Body of pancreas (tissue), 4 donors: ENCODE results near the gene STOML1. TPM values are rescaled to one million over a fixed set of nuclear protein-coding genes. Genes with fewer than 3 reads are reported as not detected.

Source experiments
- ATAC-seq: fragments of 150-250 bp; one replicate; pipeline ENCODE4 v1.9.1; 2016
- DNase-seq, 4 donors: peaks; one replicate each; pipeline ENCODE4 v3.0.0-alpha.2; 2019
- H3K27ac ChIP-seq, 4 donors: fragments of 200-600 bp; sonication (generic); 1 replicate in 3 of 4; 2 replicates in 1 of 4; pipeline versions ENCODE4 v1.5.1 to v1.6.1; 2016 to 2019; ENCODE audit warnings: mild to moderate bottlenecking in 1 of 4, mixed read lengths in 1 of 4, moderate library complexity in 1 of 4
- H3K27me3 ChIP-seq, 2 donors: fragments of 200-600 bp; sonication (generic); one replicate each; pipeline ENCODE4 v1.6.0; 2016; ENCODE audit warnings: mild to moderate bottlenecking in 1 of 2
- H3K36me3 ChIP-seq, 2 donors: fragments of 200-600 bp; sonication (generic); replicated peaks in 1 of 2; 2 replicates each; pipeline ENCODE4 v1.5.1; 2016; ENCODE audit warnings: low read depth in 2 of 2; ENCODE audit not compliant: insufficient read depth in 1 of 2
- H3K4me1 ChIP-seq: fragments of 200-600 bp; sonication (generic); one replicate; pipeline ENCODE4 v1.6.0; 2016
- H3K4me3 ChIP-seq, 2 donors: fragments of 200-600 bp; sonication (generic); 1 replicate in 1 of 2; 2 replicates in 1 of 2; pipeline ENCODE4 v1.5.1; 2016 to 2019
- H3K9me3 ChIP-seq, 3 donors: fragments of 200-600 bp; sonication (generic); 1 replicate in 2 of 3; 2 replicates in 1 of 3; pipeline ENCODE4 v1.5.1; 2016
- CTCF ChIP-seq, 7 experiments: fragments of 450-650 bp in 4 of 7; fragments of 200-600 bp in 3 of 7; sonication (generic) in 3 of 7; IDR thresholded peaks; one replicate each; pipeline ENCODE4 v1.5.1; 2016 to 2019; ENCODE audit warnings: antibody characterized with exemption in 7 of 7
- POLR2A ChIP-seq, 3 donors: fragments of 450-650 bp; IDR thresholded peaks; one replicate each; pipeline ENCODE4 v1.6.1; 2016; ENCODE audit warnings: antibody characterized with exemption in 3 of 3, mild to moderate bottlenecking in 2 of 3
- WGBS, 2 donors: methylation state at CpG; one replicate each; pipeline ENCODE4 v1.1.5; 2017; 5-methylcytosine and 5-hydroxymethylcytosine counted together
- intact Hi-C: fragments of 100-400 bp; cut with DNase I; formaldehyde crosslinking; loops from one replicate; pipeline ENCODE4 v1.15.1; 2023
- total RNA-seq, 2 donors: library from RNA; depleted of rRNA; stranded (reverse); fragments of >200 nt; gene quantifications; one replicate each; pipeline ENCODE4 v1.1.0, GENCODE V29; 2016

STOML1 gene
- total RNA-seq, 2 donors from 2014 or later = 6.0 to 10.2 TPM

GRCh38 chr15:73992594-73992898, 451 bp upstream of the STOML1 start:
- intact Hi-C loops = no loop called here
- Histone ChIP-seq H3K9me3 (no peaks in the 10 kb centered on the region), H3K4me1 (peaks cover 76% of the 10 kb centered on the region), H3K36me3 (no peaks in the 10 kb centered on the region), H3K4me3 (no peak overlapping the region), H3K27ac (peak overlapping the region in 3 of 4 donors; percentile 35 to 77 (median 73)), H3K27me3 (no peaks in the 10 kb centered on the region)
- no peak for ATAC-seq
- no peak for DNase-seq
- no peak for TF ChIP-seq CTCF (IDR thresholded peaks at IDR 0.05)
- no peak for TF ChIP-seq POLR2A (IDR thresholded peaks at IDR 0.05)
- 62 to 79% methylated on average over 5 of the region's 5 CpGs for WGBS, 2 donors

- H3K27ac ChIP-seq = peak overlapping the region in 3 of 4 donors; percentile 39 to 77 (median 73)
- 46 to 55% methylated on average over 4 to 5 of the region's 5 CpGs for WGBS, 2 donors
- DNase-seq (peak; percentile 37 to 62 (median 56)), ATAC-seq (no peak)
- no peaks in the 10 kb centered on the region for H3K9me3 ChIP-seq
- no peaks in the 10 kb centered on the region for H3K27me3 ChIP-seq
- intact Hi-C loops = no loop called here
- peaks cover 77% of the 10 kb centered on the region for H3K4me1 ChIP-seq
- TF ChIP-seq CTCF (IDR thresholded peaks at IDR 0.05) (no peak), POLR2A (IDR thresholded peaks at IDR 0.05) (no peak)
- no peaks in the 10 kb centered on the region for H3K36me3 ChIP-seq
- peak overlapping the region in 1 of 2 donors; percentile 78 for H3K4me3 ChIP-seq
Measured at GRCh38 chr15:73991260-73991659, 835 bp downstream of the STOML1 start.

GRCh38 chr15:73990250-73991005, 1.7 kb downstream of the STOML1 start:
- no peak for ATAC-seq
- peaks cover 72% of the 10 kb centered on the region for H3K4me1 ChIP-seq
- WGBS, 2 donors = 66% methylated on average over 9 of the region's 9 CpGs
- no peak for DNase-seq
- intact Hi-C loops = no loop called here
- no peaks in the 10 kb centered on the region for H3K36me3 ChIP-seq
- no peaks in the 10 kb centered on the region for H3K27me3 ChIP-seq
- TF ChIP-seq POLR2A (IDR thresholded peaks at IDR 0.05) (no peak), CTCF (IDR thresholded peaks at IDR 0.05) (no peak)
- H3K9me3 ChIP-seq = no peaks in the 10 kb centered on the region
- peak overlapping the region in 2 of 4 donors; percentile 73 to 77 for H3K27ac ChIP-seq
- H3K4me3 ChIP-seq = no peak overlapping the region

GRCh38 chr15:73989001-73989798, 2.9 kb downstream of the STOML1 start:
- no peaks in the 10 kb centered on the region for H3K36me3 ChIP-seq
- TF ChIP-seq CTCF (IDR thresholded peaks at IDR 0.05) (no peak), POLR2A (IDR thresholded peaks at IDR 0.05) (no peak)
- WGBS, 2 donors = 64 to 72% methylated on average over 7 to 9 of the region's 9 CpGs
- intact Hi-C loops = no loop called here
- peaks cover 74% of the 10 kb centered on the region for H3K4me1 ChIP-seq
- DNase-seq = no peak
- no peaks in the 10 kb centered on the region for H3K9me3 ChIP-seq
- no peaks in the 10 kb centered on the region for H3K27me3 ChIP-seq
- no peak for ATAC-seq
- H3K4me3 ChIP-seq = no peak overlapping the region
- H3K27ac ChIP-seq = peak overlapping the region in 2 of 4 donors; percentile 73 to 76
